Naive thymus-derived CD4-positive, alpha-beta T cell (primary cell): ENCODE measurements around the gene KHDRBS2. TPM values are rescaled to one million over a fixed set of nuclear protein-coding genes. Genes with fewer than 3 reads are reported as not detected.

Experiments
- ATAC-seq: fragments of 150-1000 bp; cut with Tn5 transposase; 2 replicates; pipeline ENCODE4 v1.10.0; 2021; ENCODE audit warnings: mild to moderate bottlenecking, moderate library complexity
- CTCF ChIA-PET: fragments of 350-600 bp; sonication (Branson Sonifier 250); formaldehyde crosslinking; loops from one replicate; lab custom pipeline; 2021; ENCODE audit warnings: antibody characterized with exemption; lab: Charles Lee
- POLR2A ChIA-PET: fragments of 350-600 bp; sonication (Branson Sonifier 250); formaldehyde crosslinking; loops from one replicate; lab custom pipeline; 2021; ENCODE audit warnings: antibody characterized with exemption, inconsistent platforms; lab: Charles Lee
- DNase-seq, 9 donors: peaks; one replicate each; pipeline versions ENCODE4 v3.0.0 to v3.0.0-alpha.2; 2020 to 2022; ENCODE audit warnings: mixed read lengths in 1 of 9
- H3K27ac ChIP-seq: one replicate; pipeline ENCODE4 v1.7.0; 2013; ENCODE audit warnings: mild to moderate bottlenecking, low read depth, low read length, moderate library complexity
- H3K27me3 ChIP-seq, 2 donors: one replicate each; pipeline ENCODE4 v1.7.0; 2013; ENCODE audit warnings: low read length in 2 of 2, mild to moderate bottlenecking in 2 of 2, moderate library complexity in 2 of 2; ENCODE audit not compliant: control insufficient read depth in 2 of 2, insufficient read depth in 2 of 2
- H3K36me3 ChIP-seq, 3 experiments: 1 replicate in 2 of 3; 2 replicates in 1 of 3; pipeline ENCODE4 v1.7.0; 2013; ENCODE audit warnings: low read length in 3 of 3, mild to moderate bottlenecking in 3 of 3, moderate library complexity in 1 of 3; ENCODE audit not compliant: insufficient read depth in 3 of 3, control insufficient read depth in 2 of 3
- H3K4me1 ChIP-seq, 2 donors: one replicate each; pipeline ENCODE4 v1.7.0; 2013; ENCODE audit warnings: low read length in 2 of 2, mild to moderate bottlenecking in 2 of 2, moderate library complexity in 1 of 2; ENCODE audit not compliant: control insufficient read depth in 2 of 2, insufficient read depth in 2 of 2
- H3K4me3 ChIP-seq: 2 replicates; pipeline ENCODE4 v1.7.0; 2013; ENCODE audit warnings: mild to moderate bottlenecking, low read length
- H3K9me3 ChIP-seq, 3 experiments: 1 replicate in 2 of 3; 2 replicates in 1 of 3; pipeline ENCODE4 v1.7.0; 2013; ENCODE audit warnings: low read length in 3 of 3; ENCODE audit not compliant: control insufficient read depth in 2 of 3
- H3K27ac Mint-ChIP-seq, 9 donors: one replicate each; pipeline ENCODE4 v1.8.0; 2020 to 2022; ENCODE audit warnings: mixed read lengths in 9 of 9, mild to moderate bottlenecking in 8 of 9, moderate library complexity in 5 of 9, inconsistent platforms in 2 of 9
- H3K27me3 Mint-ChIP-seq, 5 donors: one replicate each; pipeline ENCODE4 v1.8.0; 2021 to 2022; ENCODE audit warnings: mixed read lengths in 5 of 5, mild to moderate bottlenecking in 1 of 5
- H3K36me3 Mint-ChIP-seq, 5 donors: one replicate each; pipeline ENCODE4 v1.8.0; 2020 to 2022; ENCODE audit warnings: mixed read lengths in 5 of 5, mild to moderate bottlenecking in 3 of 5, inconsistent platforms in 1 of 5
- H3K4me1 Mint-ChIP-seq, 7 donors: one replicate each; pipeline ENCODE4 v1.8.0; 2020 to 2022; ENCODE audit warnings: mixed read lengths in 7 of 7, mild to moderate bottlenecking in 3 of 7, inconsistent platforms in 1 of 7
- H3K4me3 Mint-ChIP-seq, 10 donors: one replicate each; pipeline ENCODE4 v1.8.0; 2020 to 2022; ENCODE audit warnings: mild to moderate bottlenecking in 10 of 10, mixed read lengths in 10 of 10, moderate library complexity in 6 of 10, inconsistent platforms in 2 of 10
- H3K9me3 Mint-ChIP-seq, 11 donors: one replicate each; pipeline ENCODE4 v1.8.0; 2020 to 2022; ENCODE audit warnings: mixed read lengths in 11 of 11, mild to moderate bottlenecking in 4 of 11, inconsistent platforms in 1 of 11, moderate library complexity in 1 of 11
- intact Hi-C, 2 donors: fragments of 100-400 bp; cut with micrococcal nuclease; formaldehyde crosslinking; loops; one replicate each; pipeline ENCODE4 v1.15.1; 2023
- polyA plus RNA-seq, 2 donors: library from polyadenylated mRNA; unstranded; fragments of 300-500 nt; fragmentation: Illumina TruSeq; gene quantifications; one replicate each; pipeline ENCODE4 v1.2.3, GENCODE V29; 2021
- total RNA-seq, 6 experiments: library from RNA in 5 of 6; stranded (reverse) in 5 of 6; gene quantifications; 1 replicate in 5 of 6; 2 replicates in 1 of 6; pipeline ENCODE4 v1.2.3 and lab custom pipeline; 2021 to 2026

Gene KHDRBS2
- total and polyA plus RNA-seq, 7 experiments from 2014 or later, result 0.37 TPM; not detected in 6

DNA sequence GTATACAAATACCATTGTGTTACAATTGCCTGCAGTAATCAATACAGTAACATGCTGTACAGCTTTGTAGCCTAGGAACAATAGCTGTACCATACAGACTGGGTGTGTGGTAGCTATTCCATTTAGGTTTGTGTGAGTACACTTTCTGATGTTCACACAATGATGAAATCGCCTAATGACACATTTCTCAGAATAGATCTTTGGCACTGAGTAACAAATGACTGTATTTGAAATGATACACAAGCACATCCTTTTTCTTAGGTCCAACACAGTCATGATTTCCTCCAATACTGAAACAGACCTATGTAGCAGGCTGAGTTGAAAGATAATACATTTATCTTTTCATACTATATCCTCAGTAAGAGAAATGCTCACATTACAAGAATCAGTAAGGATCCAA, 13.9 kb downstream of the KHDRBS2 start:
- intact Hi-C loops, result no loop called here
- no peak overlapping the region for H3K27ac ChIP-seq
- POLR2A ChIA-PET, result no interaction called here

DNA sequence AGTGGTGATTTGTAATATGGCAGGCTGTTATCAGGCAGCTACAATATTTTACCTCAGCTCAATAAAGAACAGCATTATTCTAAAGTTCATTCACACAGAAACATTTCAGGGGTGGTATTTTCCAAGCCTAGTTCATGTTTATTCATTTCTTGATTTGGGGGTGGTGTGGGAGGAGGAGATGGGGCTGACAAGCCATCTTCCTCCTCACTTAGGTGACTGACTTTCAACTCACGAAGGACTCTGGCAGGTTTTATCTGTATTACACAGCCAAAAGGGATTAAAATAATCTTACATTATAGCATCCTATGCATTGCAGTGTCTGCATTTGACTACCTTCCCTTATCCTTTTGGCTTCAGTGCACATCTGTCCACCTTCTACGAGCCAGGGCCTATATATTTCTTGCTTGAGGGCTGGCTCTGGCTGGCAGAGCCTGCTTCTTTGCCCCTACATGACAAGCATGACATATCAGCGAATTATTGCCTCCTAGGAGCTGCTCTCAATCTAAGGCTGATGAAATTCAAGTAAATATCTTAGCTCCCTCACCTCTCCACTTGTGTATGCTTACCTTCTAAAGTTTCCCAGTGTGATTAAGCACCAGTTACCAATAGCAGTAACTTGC, 20.0 kb downstream of the KHDRBS2 start:
- no peaks in the 10 kb centered on the region for H3K36me3 Mint-ChIP-seq
- POLR2A ChIA-PET, result no interaction called here
- H3K4me3 Mint-ChIP-seq, result no peak overlapping the region
- no peaks in the 10 kb centered on the region for H3K4me1 ChIP-seq
- no peak overlapping the region for H3K27ac ChIP-seq
- H3K27me3 ChIP-seq, result no peaks in the 10 kb centered on the region
- CTCF ChIA-PET, result no interaction called here
- H3K9me3 Mint-ChIP-seq, result peaks cover 0 to 4% (median 0%) of the 10 kb centered on the region in 11 donors
- no peaks in the 10 kb centered on the region for H3K36me3 ChIP-seq
- DNase-seq (no peak), ATAC-seq (no peak)
- no peaks in the 10 kb centered on the region for H3K9me3 ChIP-seq
- no peaks in the 10 kb centered on the region for H3K27me3 Mint-ChIP-seq
- no peaks in the 10 kb centered on the region for H3K4me1 Mint-ChIP-seq
- no peak overlapping the region for H3K4me3 ChIP-seq
- H3K27ac Mint-ChIP-seq, result no peak overlapping the region
- intact Hi-C loops, result no loop called here

More for the DNA sequence above, 13.9 kb downstream of the KHDRBS2 start:
- Histone ChIP-seq H3K4me1 (no peaks in the 10 kb centered on the region), H3K9me3 (no peaks in the 10 kb centered on the region), H3K4me3 (no peak overlapping the region), H3K27me3 (no peaks in the 10 kb centered on the region), H3K36me3 (no peaks in the 10 kb centered on the region)
- no peak for ATAC-seq
- CTCF ChIA-PET, result no interaction called here
- H3K4me1 Mint-ChIP-seq, result no peaks in the 10 kb centered on the region
- no peaks in the 10 kb centered on the region for H3K36me3 Mint-ChIP-seq
- no peak overlapping the region for H3K4me3 Mint-ChIP-seq
- H3K27ac Mint-ChIP-seq, result no peak overlapping the region
- no peaks in the 10 kb centered on the region for H3K27me3 Mint-ChIP-seq
- DNase-seq, result no peak
- H3K9me3 Mint-ChIP-seq, result peaks cover 0 to 1% (median 0%) of the 10 kb centered on the region in 11 donors

DNA sequence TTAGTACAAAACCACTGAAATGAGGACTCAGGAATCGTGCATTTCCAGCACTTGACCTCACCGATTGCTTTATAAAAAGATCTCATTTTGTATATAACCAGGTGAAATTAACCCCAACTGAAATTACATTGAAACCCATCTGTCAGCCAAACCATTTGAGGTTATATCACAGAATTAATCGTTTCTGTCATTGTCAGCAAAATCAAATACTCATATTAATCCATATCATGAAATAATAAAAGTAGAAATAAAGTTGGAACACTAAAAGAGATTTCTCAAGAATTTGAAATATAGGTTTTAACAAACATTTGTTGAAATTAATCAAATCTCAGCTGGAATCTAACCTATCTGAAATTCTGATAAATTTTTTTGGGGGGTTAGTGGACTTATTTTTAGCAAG, 23.7 kb downstream of the KHDRBS2 start:
- intact Hi-C loops, result no loop called here
- H3K36me3 ChIP-seq, result no peaks in the 10 kb centered on the region
- Mint-ChIP-seq H3K4me3 (no peak overlapping the region), H3K9me3 (peaks cover 0 to 4% (median 0%) of the 10 kb centered on the region in 11 donors), H3K27ac (no peak overlapping the region), H3K4me1 (no peaks in the 10 kb centered on the region), H3K36me3 (no peaks in the 10 kb centered on the region), H3K27me3 (no peaks in the 10 kb centered on the region)
- DNase-seq, result no peak
- no peak overlapping the region for H3K4me3 ChIP-seq
- ChIA-PET POLR2A (no interaction called here), CTCF (no interaction called here)
- H3K27me3 ChIP-seq, result no peaks in the 10 kb centered on the region
- no peak overlapping the region for H3K27ac ChIP-seq
- H3K4me1 ChIP-seq, result no peaks in the 10 kb centered on the region
- no peaks in the 10 kb centered on the region for H3K9me3 ChIP-seq
- no peak for ATAC-seq

DNA sequence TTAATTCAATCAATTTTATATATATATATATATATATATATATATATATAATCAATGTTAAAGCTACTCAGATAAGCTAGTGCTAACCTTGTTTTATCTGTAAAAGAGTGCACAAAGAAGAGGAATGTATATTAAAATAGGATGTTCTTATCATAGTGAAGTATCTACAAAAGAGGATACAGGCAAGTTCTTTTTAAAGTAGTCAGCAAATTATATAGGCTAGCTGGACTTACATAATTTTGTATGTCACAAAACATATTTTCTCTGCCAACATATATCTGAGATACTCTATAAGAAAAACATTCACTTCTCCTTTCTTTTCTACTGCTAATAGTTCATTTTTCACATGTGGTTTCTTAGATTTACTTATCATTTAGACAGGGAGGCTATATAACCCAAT, 39.9 kb downstream of the KHDRBS2 start:
- Histone ChIP-seq H3K36me3 (no peaks in the 10 kb centered on the region), H3K4me3 (no peak overlapping the region), H3K4me1 (no peaks in the 10 kb centered on the region), H3K9me3 (no peaks in the 10 kb centered on the region), H3K27ac (no peak overlapping the region), H3K27me3 (no peaks in the 10 kb centered on the region)
- DNase-seq (no peak), ATAC-seq (no peak)
- ChIA-PET POLR2A (no interaction called here), CTCF (no interaction called here)
- H3K4me1 Mint-ChIP-seq, result no peaks in the 10 kb centered on the region
- no peak overlapping the region for H3K27ac Mint-ChIP-seq
- no peaks in the 10 kb centered on the region for H3K36me3 Mint-ChIP-seq
- no peaks in the 10 kb centered on the region for H3K27me3 Mint-ChIP-seq
- intact Hi-C loops, result no loop called here
- peaks cover 0 to 10% (median 0%) of the 10 kb centered on the region in 11 donors for H3K9me3 Mint-ChIP-seq
- H3K4me3 Mint-ChIP-seq, result no peak overlapping the region

DNA sequence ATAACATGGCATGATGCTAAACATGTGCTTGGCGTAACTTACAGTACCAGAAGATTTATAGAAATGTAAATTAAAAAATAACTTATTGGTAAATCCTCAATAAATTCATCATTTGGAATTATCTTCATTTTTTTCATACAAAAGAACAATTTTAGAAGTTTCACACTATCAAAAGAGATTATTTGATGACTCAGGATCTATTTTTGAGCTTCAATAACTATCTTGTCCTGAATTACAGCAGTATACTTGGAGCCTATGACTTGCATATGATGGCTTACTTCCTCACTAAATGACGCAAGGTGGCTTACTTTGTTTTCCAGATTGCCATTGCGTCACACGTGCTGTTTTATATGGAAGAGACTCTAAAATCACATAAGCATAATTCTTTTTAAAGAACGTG, 49.2 kb downstream of the KHDRBS2 start:
- Histone ChIP-seq H3K4me3 (no peak overlapping the region), H3K27me3 (no peaks in the 10 kb centered on the region), H3K4me1 (no peaks in the 10 kb centered on the region), H3K9me3 (no peaks in the 10 kb centered on the region), H3K36me3 (no peaks in the 10 kb centered on the region), H3K27ac (no peak overlapping the region)
- ATAC-seq (no peak), DNase-seq (no peak)
- intact Hi-C loops, result no loop called here
- POLR2A ChIA-PET, result no interaction called here
- Mint-ChIP-seq H3K9me3 (peaks cover 0 to 9% (median 0%) of the 10 kb centered on the region in 11 donors), H3K4me1 (no peaks in the 10 kb centered on the region), H3K36me3 (no peaks in the 10 kb centered on the region), H3K4me3 (no peak overlapping the region), H3K27ac (no peak overlapping the region), H3K27me3 (no peaks in the 10 kb centered on the region)
- CTCF ChIA-PET, result no interaction called here

DNA sequence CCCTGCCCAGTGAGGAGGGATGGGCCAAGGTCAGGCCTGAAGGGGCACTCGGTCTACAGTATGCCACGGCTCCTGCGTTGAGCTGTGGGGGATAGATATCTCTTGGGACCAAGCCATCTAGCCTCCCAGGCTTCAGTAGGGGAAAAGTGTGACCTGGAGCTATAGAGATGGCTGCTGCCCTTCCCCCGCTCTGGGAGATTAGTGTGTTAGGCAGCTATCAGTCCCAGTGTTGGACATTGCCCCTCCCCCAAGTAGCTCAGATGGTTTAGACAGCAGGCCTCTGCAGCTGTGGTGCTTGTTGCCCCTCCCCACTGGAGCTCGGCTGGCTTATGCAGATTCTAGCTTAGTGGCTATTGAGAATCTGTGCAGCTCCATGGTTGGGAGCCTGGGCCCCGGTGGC, 56.8 kb downstream of the KHDRBS2 start:
- POLR2A ChIA-PET, result no interaction called here
- no peaks in the 10 kb centered on the region for H3K36me3 ChIP-seq
- Mint-ChIP-seq H3K4me1 (no peaks in the 10 kb centered on the region), H3K27ac (no peak overlapping the region), H3K9me3 (peaks cover 8 to 28% (median 12%) of the 10 kb centered on the region in 11 donors), H3K4me3 (no peak overlapping the region), H3K36me3 (no peaks in the 10 kb centered on the region), H3K27me3 (no peaks in the 10 kb centered on the region)
- H3K4me3 ChIP-seq, result no peak overlapping the region
- no peaks in the 10 kb centered on the region for H3K4me1 ChIP-seq
- ATAC-seq (no peak), DNase-seq (no peak)
- CTCF ChIA-PET, result no interaction called here
- no peaks in the 10 kb centered on the region for H3K27me3 ChIP-seq
- intact Hi-C loops, result no loop called here
- no peaks in the 10 kb centered on the region for H3K9me3 ChIP-seq
- no peak overlapping the region for H3K27ac ChIP-seq

DNA sequence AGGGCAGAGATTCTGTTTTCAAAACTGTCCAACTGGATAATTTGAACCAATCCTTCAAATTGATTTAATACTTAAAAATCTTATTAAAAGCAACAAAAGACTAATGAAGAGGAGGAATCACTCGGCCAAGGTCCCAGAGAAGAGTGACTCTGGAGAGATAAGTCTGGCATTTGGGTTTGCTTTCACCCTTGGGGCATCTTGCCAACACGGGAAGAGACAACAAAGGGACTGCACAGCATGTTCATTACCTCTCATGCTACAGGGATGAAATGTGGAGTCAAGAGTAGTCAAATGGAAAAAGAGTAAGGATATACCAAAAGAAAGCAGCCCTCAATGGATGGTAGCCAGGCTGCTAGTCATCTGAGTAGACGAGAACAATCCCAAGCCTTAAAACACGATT, 68.2 kb downstream of the KHDRBS2 start:
- no peak overlapping the region for H3K27ac Mint-ChIP-seq
- POLR2A ChIA-PET, result no interaction called here
- intact Hi-C loops, result no loop called here
- no peaks in the 10 kb centered on the region for H3K27me3 ChIP-seq
- H3K4me1 ChIP-seq, result no peaks in the 10 kb centered on the region
- H3K4me1 Mint-ChIP-seq, result no peaks in the 10 kb centered on the region
- H3K27ac ChIP-seq, result no peak overlapping the region
- H3K36me3 ChIP-seq, result no peaks in the 10 kb centered on the region
- H3K27me3 Mint-ChIP-seq, result no peaks in the 10 kb centered on the region
- peaks cover 0 to 5% (median 0%) of the 10 kb centered on the region in 5 donors for H3K36me3 Mint-ChIP-seq
- DNase-seq, result no peak
- H3K9me3 ChIP-seq, result no peaks in the 10 kb centered on the region
- ATAC-seq, result no peak
- no peak overlapping the region for H3K4me3 ChIP-seq
- peaks cover 2 to 26% (median 9%) of the 10 kb centered on the region in 11 donors for H3K9me3 Mint-ChIP-seq
- H3K4me3 Mint-ChIP-seq, result no peak overlapping the region
- CTCF ChIA-PET, result no interaction called here
